ENCODE measurements around the gene AK9.

DNA sequence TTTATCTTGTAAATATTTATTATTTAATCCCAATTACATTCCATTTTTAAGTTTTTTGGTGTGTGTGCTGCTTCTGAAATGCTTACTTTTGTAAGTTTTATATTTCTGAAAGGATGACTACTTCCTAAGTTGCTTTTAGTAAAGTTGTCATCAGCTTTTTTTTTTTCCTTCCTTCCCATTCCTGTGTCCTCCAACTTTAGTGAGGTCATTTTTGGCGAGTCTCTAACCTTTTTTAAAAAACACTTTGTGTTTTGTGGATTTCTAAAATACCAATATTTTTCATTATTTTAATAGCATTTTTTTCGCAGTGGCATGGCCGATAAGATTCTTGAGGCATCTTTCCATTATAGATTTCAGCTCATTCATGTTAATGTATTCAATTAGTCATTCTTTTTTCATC, 31.0 kb upstream of the AK9 start:
- TF ChIP-seq, protein P1, sequence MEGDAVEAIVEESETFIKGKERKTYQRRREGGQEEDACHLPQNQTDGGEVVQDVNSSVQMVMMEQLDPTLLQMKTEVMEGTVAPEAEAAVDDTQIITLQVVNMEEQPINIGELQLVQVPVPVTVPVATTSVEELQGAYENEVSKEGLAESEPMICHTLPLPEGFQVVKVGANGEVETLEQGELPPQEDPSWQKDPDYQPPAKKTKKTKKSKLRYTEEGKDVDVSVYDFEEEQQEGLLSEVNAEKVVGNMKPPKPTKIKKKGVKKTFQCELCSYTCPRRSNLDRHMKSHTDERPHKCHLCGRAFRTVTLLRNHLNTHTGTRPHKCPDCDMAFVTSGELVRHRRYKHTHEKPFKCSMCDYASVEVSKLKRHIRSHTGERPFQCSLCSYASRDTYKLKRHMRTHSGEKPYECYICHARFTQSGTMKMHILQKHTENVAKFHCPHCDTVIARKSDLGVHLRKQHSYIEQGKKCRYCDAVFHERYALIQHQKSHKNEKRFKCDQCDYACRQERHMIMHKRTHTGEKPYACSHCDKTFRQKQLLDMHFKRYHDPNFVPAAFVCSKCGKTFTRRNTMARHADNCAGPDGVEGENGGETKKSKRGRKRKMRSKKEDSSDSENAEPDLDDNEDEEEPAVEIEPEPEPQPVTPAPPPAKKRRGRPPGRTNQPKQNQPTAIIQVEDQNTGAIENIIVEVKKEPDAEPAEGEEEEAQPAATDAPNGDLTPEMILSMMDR (conservative IDR thresholded peaks at IDR 0.05; ENCODE audit: low read depth, low read length), result no peak
- no peak for TF ChIP-seq EZH2 (IDR thresholded peaks at IDR 0.05; ENCODE audit: low read length, unreplicated experiment)

All from PC-3 (cell line).